ENCODE data around the gene TRPC4. TPM values are rescaled to one million over a fixed set of nuclear protein-coding genes. Genes with fewer than 3 reads are reported as not detected.

TRPC4 gene
- polyA plus RNA-seq, 3 donors: not detected

DNA sequence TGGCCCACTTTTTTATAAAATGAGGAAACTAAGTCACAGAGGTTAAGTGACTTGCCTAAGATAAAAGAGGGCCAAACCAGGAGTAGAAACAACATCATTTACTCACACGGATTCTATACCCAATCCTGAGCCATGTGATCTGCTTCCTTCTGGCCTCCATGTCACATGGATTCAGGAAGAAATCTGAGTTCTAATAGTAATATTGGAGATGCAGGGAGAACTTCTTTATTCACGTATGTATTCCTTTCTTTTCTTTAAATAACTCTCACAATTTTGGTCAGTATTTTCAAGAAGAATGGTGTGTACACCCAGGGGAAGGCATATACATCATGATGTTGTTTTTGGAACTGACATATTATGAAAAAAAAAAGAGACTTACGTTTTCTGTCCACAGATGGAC, 272.8 kb downstream of the TRPC4 start:
- H3K9me3 ChIP-seq (replicated peaks in 1 of 2; ENCODE audit: control insufficient read depth in 1 of 2, insufficient read depth in 1 of 2, low read length in 2 of 2): no peaks in the 10 kb centered on the region
- TF ChIP-seq, protein P1, sequence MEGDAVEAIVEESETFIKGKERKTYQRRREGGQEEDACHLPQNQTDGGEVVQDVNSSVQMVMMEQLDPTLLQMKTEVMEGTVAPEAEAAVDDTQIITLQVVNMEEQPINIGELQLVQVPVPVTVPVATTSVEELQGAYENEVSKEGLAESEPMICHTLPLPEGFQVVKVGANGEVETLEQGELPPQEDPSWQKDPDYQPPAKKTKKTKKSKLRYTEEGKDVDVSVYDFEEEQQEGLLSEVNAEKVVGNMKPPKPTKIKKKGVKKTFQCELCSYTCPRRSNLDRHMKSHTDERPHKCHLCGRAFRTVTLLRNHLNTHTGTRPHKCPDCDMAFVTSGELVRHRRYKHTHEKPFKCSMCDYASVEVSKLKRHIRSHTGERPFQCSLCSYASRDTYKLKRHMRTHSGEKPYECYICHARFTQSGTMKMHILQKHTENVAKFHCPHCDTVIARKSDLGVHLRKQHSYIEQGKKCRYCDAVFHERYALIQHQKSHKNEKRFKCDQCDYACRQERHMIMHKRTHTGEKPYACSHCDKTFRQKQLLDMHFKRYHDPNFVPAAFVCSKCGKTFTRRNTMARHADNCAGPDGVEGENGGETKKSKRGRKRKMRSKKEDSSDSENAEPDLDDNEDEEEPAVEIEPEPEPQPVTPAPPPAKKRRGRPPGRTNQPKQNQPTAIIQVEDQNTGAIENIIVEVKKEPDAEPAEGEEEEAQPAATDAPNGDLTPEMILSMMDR (IDR thresholded peaks at IDR 0.05): no peak
- Mint-ChIP-seq H3K4me3 (no peak overlapping the region), H3K36me3 (no peaks in the 10 kb centered on the region), H3K4me1 (no peaks in the 10 kb centered on the region), H3K27me3 (ENCODE audit: low read depth in 3 of 3) (peaks cover 0 to 2% (median 0%) of the 10 kb centered on the region in 3 donors), H3K27ac (no peak overlapping the region), H3K9me3 (peaks cover 0 to 2% (median 0%) of the 10 kb centered on the region in 7 donors)
- H3K79me2 ChIP-seq (ENCODE audit: insufficient read depth, low read length): no peaks in the 10 kb centered on the region
- no peaks in the 10 kb centered on the region for H3K4me1 ChIP-seq (ENCODE audit: control insufficient read depth in 1 of 2, insufficient read depth in 2 of 2, low read length in 2 of 2)
- intact Hi-C loops (cut with micrococcal nuclease): no loop called here
- H4K20me1 ChIP-seq (ENCODE audit: insufficient read depth, low read length): no peaks in the 10 kb centered on the region
- H3K27me3 ChIP-seq (ENCODE audit: control insufficient read depth in 2 of 2, insufficient read depth in 2 of 2, low read length in 2 of 2): no peaks in the 10 kb centered on the region
- DNase-seq: no peak
- no peaks in the 10 kb centered on the region for H3K36me3 ChIP-seq (replicated peaks in 1 of 2; ENCODE audit: control insufficient read depth in 1 of 2, insufficient read depth in 2 of 2, low read length in 2 of 2)
- H3K4me3 ChIP-seq (replicated peaks in 1 of 3; ENCODE audit: low read depth in 2 of 3, low read length in 3 of 3): no peak overlapping the region
- 80% methylated on average over 1 of the region's 3 CpGs for WGBS (ENCODE audit: insufficient coverage)
- no peak overlapping the region for H3K4me2 ChIP-seq (replicated peaks; ENCODE audit: extremely low read depth, low read length, poor library complexity, severe bottlenecking)
- H3K27ac ChIP-seq (ENCODE audit: low read depth in 1 of 2, low read length in 2 of 2): no peak overlapping the region
- no peak overlapping the region for H2AFZ ChIP-seq (ENCODE audit: insufficient read depth, low read depth, low read length, poor library complexity, severe bottlenecking)
- no peak overlapping the region for H3K9ac ChIP-seq (ENCODE audit: insufficient read depth, low read length, poor library complexity, severe bottlenecking)

DNA sequence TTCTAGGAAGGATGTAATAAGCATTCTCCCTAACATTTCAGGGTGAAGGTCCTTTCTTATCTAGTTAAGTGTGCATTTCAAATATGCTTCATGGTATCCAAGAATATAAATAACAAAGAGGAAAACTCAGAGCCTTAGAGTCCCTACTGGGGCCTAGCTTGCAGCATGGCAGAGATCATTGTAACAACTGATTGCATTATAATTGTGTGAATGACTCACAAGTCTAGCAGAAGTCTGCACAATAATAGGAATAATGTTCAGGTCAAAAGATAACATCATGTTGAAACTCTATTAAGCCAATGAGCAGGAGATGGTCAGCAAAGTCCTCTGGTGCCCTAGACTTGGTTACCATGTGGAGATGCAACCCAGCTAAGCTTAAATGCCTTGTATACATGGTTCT, 274.4 kb downstream of the TRPC4 start:
- no peak overlapping the region for H3K4me2 ChIP-seq (replicated peaks; ENCODE audit: extremely low read depth, low read length, poor library complexity, severe bottlenecking)
- no peak overlapping the region for H3K4me3 ChIP-seq (replicated peaks in 1 of 3; ENCODE audit: low read depth in 2 of 3, low read length in 3 of 3)
- intact Hi-C loops (cut with micrococcal nuclease): no loop called here
- H3K4me1 ChIP-seq (ENCODE audit: control insufficient read depth in 1 of 2, insufficient read depth in 2 of 2, low read length in 2 of 2): no peaks in the 10 kb centered on the region
- no peak overlapping the region for H3K27ac Mint-ChIP-seq
- H3K4me3 Mint-ChIP-seq: no peak overlapping the region
- no peak overlapping the region for H2AFZ ChIP-seq (ENCODE audit: insufficient read depth, low read depth, low read length, poor library complexity, severe bottlenecking)
- peaks cover 0 to 2% (median 0%) of the 10 kb centered on the region in 7 donors for H3K9me3 Mint-ChIP-seq
- no peaks in the 10 kb centered on the region for H3K27me3 ChIP-seq (ENCODE audit: control insufficient read depth in 2 of 2, insufficient read depth in 2 of 2, low read length in 2 of 2)
- H3K27me3 Mint-ChIP-seq (ENCODE audit: low read depth in 3 of 3): no peaks in the 10 kb centered on the region
- no peaks in the 10 kb centered on the region for H3K36me3 ChIP-seq (replicated peaks in 1 of 2; ENCODE audit: control insufficient read depth in 1 of 2, insufficient read depth in 2 of 2, low read length in 2 of 2)
- no peaks in the 10 kb centered on the region for H3K4me1 Mint-ChIP-seq
- H4K20me1 ChIP-seq (ENCODE audit: insufficient read depth, low read length): no peaks in the 10 kb centered on the region
- H3K9ac ChIP-seq (ENCODE audit: insufficient read depth, low read length, poor library complexity, severe bottlenecking): no peak overlapping the region
- TF ChIP-seq, protein P1 (IDR thresholded peaks at IDR 0.05): no peak
- no peaks in the 10 kb centered on the region for H3K9me3 ChIP-seq (replicated peaks in 1 of 2; ENCODE audit: control insufficient read depth in 1 of 2, insufficient read depth in 1 of 2, low read length in 2 of 2)
- H3K36me3 Mint-ChIP-seq: no peaks in the 10 kb centered on the region
- no peak for DNase-seq
- no peak overlapping the region for H3K27ac ChIP-seq (ENCODE audit: low read depth in 1 of 2, low read length in 2 of 2)
- H3K79me2 ChIP-seq (ENCODE audit: insufficient read depth, low read length): no peaks in the 10 kb centered on the region

Measured in CD14-positive monocyte (primary cell).